NOMO-1 treated with DMSO at 0.1 percent for 48 hours (cell line): ENCODE results near the gene RNF144B.
"Not testable (repeated sequence)": the region's sequence is repeated elsewhere in the genome, so short reads cannot be mapped to it uniquely, and the experiment has no call there.

Experiments used
- DNase-seq: peaks from one replicate; lab custom pipeline; 2025; ENCODE audit not compliant: unreplicated experiment; lab: John Stamatoyannopoulos, UW

RNF144B gene

GRCh38 chr6:18441251-18441979 lies 54.3 kb downstream of the RNF144B start:
- DNase-seq, result no peak

- DNase-seq, result no peak
Observed at GRCh38 chr6:18444111-18444510, 57.0 kb downstream of the RNF144B start.

GRCh38 chr6:18445228-18445627 lies 58.1 kb downstream of the RNF144B start:
- no peak for DNase-seq

GRCh38 chr6:18446771-18447170 lies 59.6 kb downstream of the RNF144B start:
- no peak for DNase-seq

GRCh38 chr6:18447552-18447951 lies 60.4 kb downstream of the RNF144B start:
- DNase-seq, result no peak

- no peak for DNase-seq
Observed at GRCh38 chr6:18451756-18452155, 64.6 kb downstream of the RNF144B start.

GRCh38 chr6:18454446-18454845 lies 67.3 kb downstream of the RNF144B start:
- DNase-seq, result no peak

GRCh38 chr6:18457065-18457737 lies 70.1 kb downstream of the RNF144B start:
- DNase-seq, result no peak

- not testable (repeated sequence) for DNase-seq
Observed at GRCh38 chr6:18458086-18458485, 70.9 kb downstream of the RNF144B start.

- DNase-seq, result no peak
Observed at GRCh38 chr6:18463429-18463828, 76.3 kb downstream of the RNF144B start.

- no peak for DNase-seq
Observed at GRCh38 chr6:18464176-18464575, 77.0 kb downstream of the RNF144B start.

- no peak for DNase-seq
Observed at GRCh38 chr6:18465410-18466154, 78.4 kb downstream of the RNF144B start.

- DNase-seq, result no peak
Observed at GRCh38 chr6:18467741-18468502, 80.8 kb downstream of the RNF144B start.

- no peak for DNase-seq
Observed at GRCh38 chr6:18468503-18468843, 81.3 kb downstream of the RNF144B start.

GRCh38 chr6:18469536-18469935 lies 82.4 kb downstream of the RNF144B start:
- no peak for DNase-seq

- DNase-seq, result no peak
Observed at GRCh38 chr6:18471232-18471964, 84.2 kb downstream of the RNF144B start.

GRCh38 chr6:18472941-18473340 lies 85.8 kb downstream of the RNF144B start:
- no peak for DNase-seq

GRCh38 chr6:18473755-18474154 lies 86.6 kb downstream of the RNF144B start:
- DNase-seq, result no peak

GRCh38 chr6:18477301-18477941 lies 90.3 kb downstream of the RNF144B start:
- DNase-seq, result peak; percentile 84

- DNase-seq, result no peak
Observed at GRCh38 chr6:18478610-18479009, 91.5 kb downstream of the RNF144B start.
